Brain microvascular endothelial cell (primary cell): ENCODE results near the gene LEKR1.

ENCODE experiments used
- DNase-seq: peaks from one replicate; pipeline ENCODE4 v3.0.0-alpha.2; 2020
- H3K27ac ChIP-seq: fragments of 250-450 bp; sonication (Bioruptor Pico); 2 replicates; pipeline ENCODE4 v1.5.1; 2020; ENCODE audit warnings: mild to moderate bottlenecking, moderate library complexity
- H3K27me3 ChIP-seq: fragments of 250-450 bp; sonication (Bioruptor Pico); replicated peaks from 2 replicates; pipeline ENCODE4 v1.5.1; 2020; ENCODE audit warnings: mild to moderate bottlenecking
- H3K36me3 ChIP-seq: fragments of 250-450 bp; sonication (Bioruptor Pico); replicated peaks from 2 replicates; pipeline ENCODE4 v1.5.1; 2020; ENCODE audit warnings: mild to moderate bottlenecking
- H3K4me3 ChIP-seq: 2 replicates; pipeline ENCODE4 v1.5.1; 2011; ENCODE audit warnings: low read depth, mild to moderate bottlenecking, control low read depth, low read length, moderate library complexity
- CTCF ChIP-seq: IDR thresholded peaks from 2 replicates; pipeline ENCODE4 v1.5.1; 2011; ENCODE audit warnings: low read depth, mild to moderate bottlenecking, moderate library complexity, low read length, control low read depth, inconsistent platforms; ENCODE audit errors: missing control alignments
- in situ Hi-C: cut with HindIII; loops from 2 replicates; pipeline ENCODE4 v1.10.0; 2017; ENCODE audit warnings: low sequenced_read_pairs, low pct_ligation_motif_present

Gene LEKR1

GRCh38 chr3:156836701-156837100 is 10.5 kb downstream of the LEKR1 start:
- no peak overlapping the region for H3K4me3 ChIP-seq
- in situ Hi-C loops: no loop called here
- no peaks in the 10 kb centered on the region for H3K27me3 ChIP-seq
- no peak for DNase-seq
- H3K36me3 ChIP-seq: no peaks in the 10 kb centered on the region
- no peak overlapping the region for H3K27ac ChIP-seq
- no peak for TF ChIP-seq CTCF

- Histone ChIP-seq H3K36me3 (no peaks in the 10 kb centered on the region), H3K27me3 (no peaks in the 10 kb centered on the region), H3K27ac (no peak overlapping the region), H3K4me3 (no peak overlapping the region)
- DNase-seq: peak; percentile 51
- TF ChIP-seq CTCF: no peak
- in situ Hi-C loops: no loop called here
These were observed 11.0 kb downstream of the LEKR1 start for GRCh38 chr3:156837115-156837514.

- Histone ChIP-seq H3K4me3 (no peak overlapping the region), H3K36me3 (no peaks in the 10 kb centered on the region), H3K27ac (no peak overlapping the region), H3K27me3 (no peaks in the 10 kb centered on the region)
- TF ChIP-seq CTCF: no peak
- in situ Hi-C loops: no loop called here
- no peak for DNase-seq
These were observed 11.9 kb downstream of the LEKR1 start for GRCh38 chr3:156838035-156838434.

GRCh38 chr3:156840826-156841689 is 14.9 kb downstream of the LEKR1 start:
- in situ Hi-C loops: no loop called here
- Histone ChIP-seq H3K27ac (no peak overlapping the region), H3K4me3 (no peak overlapping the region), H3K27me3 (no peaks in the 10 kb centered on the region), H3K36me3 (no peaks in the 10 kb centered on the region)
- no peak for DNase-seq
- no peak for TF ChIP-seq CTCF

DNA sequence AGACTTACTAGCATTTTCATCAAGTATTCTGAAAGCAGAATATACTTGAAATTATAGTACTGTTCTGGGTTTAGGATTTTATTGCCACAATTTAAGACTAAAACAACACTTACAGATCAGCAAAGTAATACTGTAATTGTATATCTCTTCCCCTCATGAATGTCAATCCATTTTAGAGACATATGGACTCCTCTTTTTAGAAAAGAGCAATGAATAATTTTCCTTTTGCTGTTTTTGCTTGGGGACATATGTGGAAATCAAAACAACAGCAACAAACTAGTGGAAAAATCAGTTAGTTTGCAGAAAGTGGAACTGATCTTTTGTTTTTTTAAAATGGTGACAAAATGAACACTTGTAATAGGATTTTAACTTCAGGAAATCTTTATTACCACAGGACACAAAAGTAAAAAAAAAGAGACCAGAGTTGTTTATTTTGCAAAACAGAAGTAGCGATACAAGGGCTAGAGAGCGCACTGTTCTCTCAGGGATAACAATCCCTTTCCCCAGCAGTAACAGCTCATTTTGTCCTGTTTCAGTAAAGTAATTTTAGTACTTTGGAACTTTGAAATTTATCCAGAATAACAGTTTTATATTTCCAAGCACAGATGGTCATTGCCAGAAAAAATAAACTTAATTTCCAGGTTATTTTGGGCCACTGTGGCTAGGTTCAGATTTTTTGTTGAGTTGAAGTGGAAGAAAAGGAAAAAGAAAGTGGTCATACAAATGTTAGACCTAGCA is 17.1 kb downstream of the LEKR1 start:
- no peak overlapping the region for H3K27ac ChIP-seq
- in situ Hi-C loops: no loop called here
- no peaks in the 10 kb centered on the region for H3K27me3 ChIP-seq
- TF ChIP-seq CTCF: no peak
- no peaks in the 10 kb centered on the region for H3K36me3 ChIP-seq
- H3K4me3 ChIP-seq: no peak overlapping the region
- DNase-seq: no peak
